Kidney (tissue), 14 donors: ENCODE data around the gene DCHS2. TPM values are rescaled to one million over a fixed set of nuclear protein-coding genes. Genes with fewer than 3 reads are reported as not detected.

Experiments
- DNase-seq, 5 donors: peaks; one replicate each; pipeline ENCODE4 v3.0.0-alpha.2; 2013 to 2020
- FAIRE-seq: peaks from 2 replicates; lab custom pipeline; 2012; peaks lifted over from hg19 to GRCh38; lab: Jason Lieb, UNC
- H3K27ac ChIP-seq, 2 donors: one replicate each; pipeline ENCODE4 v1.7.0; 2013; ENCODE audit warnings: low read depth in 2 of 2, low read length in 2 of 2, inconsistent platforms in 1 of 2
- H3K27me3 ChIP-seq: one replicate; pipeline ENCODE4 v1.7.1; 2013; ENCODE audit warnings: low read length, inconsistent platforms; ENCODE audit not compliant: control insufficient read depth, insufficient read depth
- H3K36me3 ChIP-seq, 3 donors: one replicate each; pipeline versions ENCODE4 v1.7.0 to v1.7.1; 2013; ENCODE audit warnings: low read length in 3 of 3, control low read depth in 1 of 3, inconsistent platforms in 1 of 3; ENCODE audit not compliant: insufficient read depth in 3 of 3, control insufficient read depth in 2 of 3
- H3K4me1 ChIP-seq, 3 donors: one replicate each; pipeline versions ENCODE4 v1.7.0 to v1.7.1; 2013; ENCODE audit warnings: low read length in 3 of 3, inconsistent platforms in 1 of 3, low read depth in 1 of 3; ENCODE audit not compliant: control insufficient read depth in 2 of 3, insufficient read depth in 2 of 3
- H3K4me3 ChIP-seq, 3 donors: one replicate each; pipeline versions ENCODE4 v1.7.0 to v1.8.1; 2013; ENCODE audit warnings: low read length in 3 of 3, control low read depth in 1 of 3, inconsistent platforms in 1 of 3
- H3K9ac ChIP-seq, 3 donors: one replicate each; pipeline versions ENCODE4 v1.7.0 to v1.7.1; 2013; ENCODE audit warnings: low read length in 3 of 3, control low read depth in 1 of 3, inconsistent platforms in 1 of 3
- H3K9me3 ChIP-seq, 3 donors: one replicate each; pipeline versions ENCODE4 v1.7.0 to v1.7.1; 2013; ENCODE audit warnings: low read length in 3 of 3, control low read depth in 1 of 3, inconsistent platforms in 1 of 3; ENCODE audit not compliant: control insufficient read depth in 2 of 3, insufficient read depth in 1 of 3
- CTCF ChIP-seq: IDR thresholded peaks from 3 replicates; pipeline ENCODE4 v1.5.1; 2012; ENCODE audit warnings: mild to moderate bottlenecking, moderate library complexity, borderline replicate concordance; ENCODE audit not compliant: insufficient read depth; ENCODE audit errors: extremely low read depth
- intact Hi-C: fragments of 100-400 bp; cut with DNase I; formaldehyde crosslinking; loops from one replicate; pipeline ENCODE4 v1.11.1; 2022
- polyA plus RNA-seq: library from polyadenylated mRNA; stranded (reverse); fragments of 350-450 nt; fragmentation: Illumina TruSeq; extraction: RNeasy Lipid Tissue Mini Kit (QIAGEN cat#74804); gene quantifications from one replicate; pipeline ENCODE4 v1.2.3, GENCODE V29; 2014; ENCODE audit warnings: low read depth, low replicate concordance; ENCODE audit not compliant: insufficient read depth
- total RNA-seq: library from RNA; stranded (reverse); fragmentation: NEBNext Ultra II Directional; extraction: Animal tissue kit (Norgen Biotek cat#: 25700); gene quantifications from one replicate; pipeline ENCODE4 v1.2.1, GENCODE V29; 2021
- donor health status: control.
- donor health status: control.
- donor health status: control.
- donor health status: control.
- donor health status: control.
- donor health status: DM: yes; HTN: yes; CAD: no.
- donor health status: Normal renal cell carcinoma (clear cell type).

The DCHS2 gene
- total and polyA plus RNA-seq, 2 donors from 2014 or later: 0.47 TPM; not detected in 1

GRCh38 chr4:154319736-154320135, 171.9 kb downstream of the DCHS2 start:
- Histone ChIP-seq H3K36me3 (no peaks in the 10 kb centered on the region), H3K9me3 (no peaks in the 10 kb centered on the region), H3K27me3 (no peaks in the 10 kb centered on the region), H3K9ac (no peak overlapping the region), H3K4me1 (no peaks in the 10 kb centered on the region), H3K27ac (no peak overlapping the region), H3K4me3 (no peak overlapping the region)
- no peak for DNase-seq
- intact Hi-C loops: no loop called here
- TF ChIP-seq CTCF: no peak
- no peak for FAIRE-seq

DNA sequence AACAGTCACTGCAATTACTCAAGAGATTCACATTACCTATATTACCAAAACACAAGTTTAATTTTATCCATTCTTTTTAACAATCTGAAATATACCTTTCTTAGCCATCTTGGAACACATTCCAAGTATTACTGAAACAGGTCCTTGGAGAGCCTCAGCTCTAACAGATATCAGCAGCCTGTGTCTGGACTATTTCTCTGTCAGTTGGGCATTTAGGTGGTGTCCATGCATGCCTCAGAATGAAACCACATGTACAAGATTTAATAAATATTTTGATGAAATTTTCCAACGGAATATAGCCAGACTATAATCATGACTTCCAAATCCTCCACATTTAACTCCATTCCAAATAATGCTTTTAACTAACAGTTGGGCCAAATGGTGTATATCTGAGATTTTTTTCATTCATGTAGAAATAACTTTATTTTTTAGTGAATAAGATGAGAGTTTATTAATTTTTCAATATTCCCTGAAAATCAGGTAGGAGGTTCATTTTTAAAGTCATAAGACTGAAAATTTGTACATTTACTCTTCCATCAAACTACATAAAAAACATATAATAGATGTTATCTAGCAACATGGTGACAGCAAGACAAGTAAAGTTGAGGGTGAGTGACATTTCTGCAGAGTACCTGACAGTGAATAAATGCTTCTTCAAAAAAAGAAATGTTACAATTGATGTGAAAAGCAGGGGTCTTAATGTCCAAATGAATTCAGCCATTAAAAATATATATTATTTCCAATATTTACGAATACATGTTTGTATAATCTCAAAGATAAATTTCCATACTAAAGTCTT, 174.2 kb downstream of the DCHS2 start:
- no peaks in the 10 kb centered on the region for H3K9me3 ChIP-seq
- TF ChIP-seq CTCF: no peak
- H3K4me1 ChIP-seq: no peaks in the 10 kb centered on the region
- DNase-seq (no peak), FAIRE-seq (no peak)
- H3K36me3 ChIP-seq: no peaks in the 10 kb centered on the region
- no peak overlapping the region for H3K4me3 ChIP-seq
- H3K27me3 ChIP-seq: no peaks in the 10 kb centered on the region
- no peak overlapping the region for H3K27ac ChIP-seq
- H3K9ac ChIP-seq: no peak overlapping the region
- intact Hi-C loops: no loop called here

GRCh38 chr4:154315741-154316140, 175.9 kb downstream of the DCHS2 start:
- Histone ChIP-seq H3K9me3 (no peaks in the 10 kb centered on the region), H3K27me3 (no peaks in the 10 kb centered on the region), H3K9ac (no peak overlapping the region), H3K4me3 (no peak overlapping the region), H3K27ac (no peak overlapping the region), H3K36me3 (no peaks in the 10 kb centered on the region), H3K4me1 (no peaks in the 10 kb centered on the region)
- no peak for FAIRE-seq
- intact Hi-C loops: no loop called here
- no peak for DNase-seq
- no peak for TF ChIP-seq CTCF
